Adrenal gland (tissue), 5 donors: Measurements from ENCODE around the gene GRIN1.

Source experiments
- CTCF ChIP-seq, 6 experiments: fragments of 450-650 bp in 4 of 6; fragments of 200-600 bp in 2 of 6; sonication (generic) in 1 of 6; IDR thresholded peaks; 1 replicate in 5 of 6; 2 replicates in 1 of 6; pipeline versions ENCODE4 v1.5.1 to v1.8.0; 2016 to 2021; ENCODE audit warnings: antibody characterized with exemption in 6 of 6, mild to moderate bottlenecking in 2 of 6, moderate library complexity in 1 of 6
- POLR2A ChIP-seq, 2 donors: fragments of 450-650 bp; IDR thresholded peaks; one replicate each; pipeline ENCODE4 v1.6.1; 2017; ENCODE audit warnings: antibody characterized with exemption in 2 of 2, mild to moderate bottlenecking in 2 of 2, moderate library complexity in 1 of 2
- donor health status: DM: no; HTN: no; CAD: no.

- no peak for TF ChIP-seq CTCF (IDR thresholded peaks at IDR 0.05)
- TF ChIP-seq POLR2A (IDR thresholded peaks at IDR 0.05) = no peak
Measured at GRCh38 chr9:137160716-137161557, 22.0 kb downstream of the GRIN1 start.
